Measurements from ENCODE around the gene CLEC10A. TPM values are rescaled to one million over a fixed set of nuclear protein-coding genes. Genes with fewer than 3 reads are reported as not detected.

CLEC10A gene
- total RNA-seq, 2 donors from 2014 or later: 0.40 to 7.1 TPM

GRCh38 chr17:7034955-7035590 lies 45.0 kb downstream of the CLEC10A start:
- no peaks in the 10 kb centered on the region for H3K9me3 ChIP-seq (ENCODE audit: control insufficient read depth, low read length, poor library complexity, severe bottlenecking)
- ATAC-seq (peak; percentile 49), DNase-seq (peak in 1 of 3 donors; percentile 21)
- H3K36me3 Mint-ChIP-seq (ENCODE audit: low read depth): no peaks in the 10 kb centered on the region
- peak overlapping the region; percentile 92 for H3K4me3 Mint-ChIP-seq
- no peaks in the 10 kb centered on the region for H3K27me3 Mint-ChIP-seq
- peaks cover 51% of the 10 kb centered on the region for H3K4me1 Mint-ChIP-seq
- peak overlapping the region; percentile 98 for H3K27ac Mint-ChIP-seq

GRCh38 chr17:7029659-7030058 lies 50.4 kb downstream of the CLEC10A start:
- Mint-ChIP-seq H3K27me3 (no peaks in the 10 kb centered on the region), H3K27ac (peak overlapping the region; percentile 70), H3K36me3 (ENCODE audit: low read depth) (no peaks in the 10 kb centered on the region), H3K4me3 (peak overlapping the region; percentile 72), H3K4me1 (peaks cover 35% of the 10 kb centered on the region)
- no peak for DNase-seq
- ATAC-seq: peak; percentile 80
- H3K9me3 ChIP-seq (ENCODE audit: control insufficient read depth, low read length, poor library complexity, severe bottlenecking): no peaks in the 10 kb centered on the region

DNA sequence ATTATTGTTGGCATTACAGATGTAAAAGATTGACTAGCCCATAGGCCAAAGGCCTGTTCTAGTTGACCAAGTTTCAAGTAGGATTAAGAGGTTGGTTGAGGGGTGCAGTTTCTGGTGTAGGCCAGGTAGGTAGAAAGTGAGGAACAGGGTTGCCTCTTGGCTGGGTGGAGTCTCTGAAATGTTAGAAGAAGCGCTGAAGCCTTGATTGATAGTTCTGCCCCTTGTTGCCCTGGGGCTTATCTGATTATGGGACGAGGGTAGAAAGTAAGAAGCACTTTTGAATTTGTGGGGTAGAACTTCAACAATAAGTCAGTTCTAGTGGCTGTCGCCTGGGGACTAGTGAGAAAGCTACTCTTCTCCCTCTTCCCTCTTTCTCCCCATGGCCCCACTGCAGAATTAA lies 51.0 kb downstream of the CLEC10A start:
- Mint-ChIP-seq H3K27me3 (no peaks in the 10 kb centered on the region), H3K4me3 (peak overlapping the region; percentile 72), H3K36me3 (ENCODE audit: low read depth) (no peaks in the 10 kb centered on the region), H3K4me1 (peaks cover 31% of the 10 kb centered on the region), H3K27ac (peak overlapping the region; percentile 70)
- ATAC-seq (no peak), DNase-seq (no peak)
- H3K9me3 ChIP-seq (ENCODE audit: control insufficient read depth, low read length, poor library complexity, severe bottlenecking): no peaks in the 10 kb centered on the region

DNA sequence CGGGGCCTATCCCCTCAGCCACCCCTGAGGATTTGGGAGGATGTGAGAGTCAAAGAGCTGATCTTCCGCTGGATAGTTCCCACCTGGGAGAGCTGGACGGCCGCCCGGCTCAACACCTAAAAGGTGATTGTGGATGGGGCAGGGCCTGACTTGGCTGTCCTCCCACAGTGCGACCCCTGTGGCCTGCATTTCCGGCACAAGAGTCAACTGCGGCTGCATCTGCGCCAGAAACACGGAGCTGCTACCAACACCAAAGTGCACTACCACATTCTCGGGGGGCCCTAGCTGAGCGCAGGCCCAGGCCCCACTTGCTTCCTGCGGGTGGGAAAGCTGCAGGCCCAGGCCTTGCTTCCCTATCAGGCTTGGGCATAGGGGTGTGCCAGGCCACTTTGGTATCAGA lies 52.7 kb downstream of the CLEC10A start:
- Mint-ChIP-seq H3K4me1 (peaks cover 37% of the 10 kb centered on the region), H3K27ac (no peak overlapping the region)
- no peak for DNase-seq

GRCh38 chr17:7026471-7027115 lies 53.5 kb downstream of the CLEC10A start:
- H3K9me3 ChIP-seq (ENCODE audit: control insufficient read depth, low read length, poor library complexity, severe bottlenecking): no peaks in the 10 kb centered on the region
- H3K27ac Mint-ChIP-seq: no peak overlapping the region
- DNase-seq: no peak
- no peak overlapping the region for H3K4me3 Mint-ChIP-seq
- peaks cover 38% of the 10 kb centered on the region for H3K4me1 Mint-ChIP-seq
- no peaks in the 10 kb centered on the region for H3K27me3 Mint-ChIP-seq
- no peaks in the 10 kb centered on the region for H3K36me3 Mint-ChIP-seq (ENCODE audit: low read depth)
- ATAC-seq: no peak

More for the DNA sequence above, 52.7 kb downstream of the CLEC10A start:
- Mint-ChIP-seq H3K27me3 (no peaks in the 10 kb centered on the region), H3K4me3 (no peak overlapping the region), H3K36me3 (ENCODE audit: low read depth) (no peaks in the 10 kb centered on the region)
- H3K9me3 ChIP-seq (ENCODE audit: control insufficient read depth, low read length, poor library complexity, severe bottlenecking): no peaks in the 10 kb centered on the region
- ATAC-seq: no peak

DNA sequence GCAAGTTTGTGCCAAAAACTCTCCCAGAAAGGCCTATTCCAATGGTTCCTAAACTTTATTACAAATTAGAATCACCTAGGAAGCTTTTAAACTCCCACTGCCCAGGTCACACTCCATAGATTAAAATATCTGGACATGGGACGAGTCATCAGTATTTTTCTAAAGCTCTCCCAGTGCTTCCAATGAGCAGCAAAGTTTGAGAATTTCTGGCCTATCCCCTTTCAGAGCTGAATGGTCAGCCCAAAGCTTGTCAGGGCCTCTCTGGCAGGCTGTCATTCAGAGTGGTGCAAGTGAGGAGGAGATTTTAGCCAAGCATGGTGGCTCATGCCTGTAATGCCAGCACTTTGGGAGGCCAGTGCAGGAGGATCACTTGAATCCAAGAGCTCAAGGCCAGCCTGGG lies 54.8 kb downstream of the CLEC10A start:
- ATAC-seq (no peak), DNase-seq (no peak)
- Mint-ChIP-seq H3K27me3 (no peaks in the 10 kb centered on the region), H3K36me3 (ENCODE audit: low read depth) (no peaks in the 10 kb centered on the region), H3K4me1 (peaks cover 41% of the 10 kb centered on the region), H3K27ac (peak overlapping the region; percentile 24), H3K4me3 (no peak overlapping the region)
- H3K9me3 ChIP-seq (ENCODE audit: control insufficient read depth, low read length, poor library complexity, severe bottlenecking): no peaks in the 10 kb centered on the region

Other genes starting within 250 kb of the CLEC10A start
- gene TEKT1, start 248.5 kb downstream of the CLEC10A start, total RNA-seq: under 1 TPM in 1 of 2 donors, not detected in 1; 0.37 TPM
- 10 to 100 TPM in 1 of 2 donors, 1 to 10 TPM in 1; 1.2 to 32.0 TPM for gene ALOX12, start 84.2 kb downstream of the CLEC10A start, total RNA-seq
- 100 to 1,000 TPM; 141 to 150 TPM for gene RNASEK, start 67.6 kb downstream of the CLEC10A start, total RNA-seq
- under 1 TPM in 1 of 2 donors, not detected in 1; 0.17 TPM for gene BCL6B, start 57.2 kb downstream of the CLEC10A start, total RNA-seq
- gene SLC16A13, start 44.2 kb downstream of the CLEC10A start, total RNA-seq: 1 to 10 TPM; 3.3 to 4.6 TPM
- gene SLC16A11, start 36.2 kb downstream of the CLEC10A start, total RNA-seq: under 1 TPM in 1 of 2 donors, not detected in 1; 0.40 TPM
- gene ASGR2, start 34.6 kb upstream of the CLEC10A start, total RNA-seq: under 1 TPM; 0.67 to 0.78 TPM
- gene ASGR1, start 99.1 kb upstream of the CLEC10A start, total RNA-seq: under 1 TPM; 0.42 to 0.92 TPM
- 10 to 100 TPM in 1 of 2 donors, 1 to 10 TPM in 1; 9.8 to 16.1 TPM for gene DLG4, start 139.6 kb upstream of the CLEC10A start, total RNA-seq
- 100 to 1,000 TPM; 268 to 279 TPM for gene ACADVL, start 139.7 kb upstream of the CLEC10A start, total RNA-seq
- 10 to 100 TPM; 37.0 to 46.9 TPM for gene DVL2, start 154.3 kb upstream of the CLEC10A start, total RNA-seq
- 10 to 100 TPM; 19.2 to 23.2 TPM for gene PHF23, start 159.2 kb upstream of the CLEC10A start, total RNA-seq
- gene GABARAP, start 162.2 kb upstream of the CLEC10A start, total RNA-seq: 100 to 1,000 TPM; 212 to 247 TPM
- gene CTDNEP1, start 171.5 kb upstream of the CLEC10A start, total RNA-seq: 100 to 1,000 TPM; 112 to 115 TPM
- gene ELP5, start 172.0 kb upstream of the CLEC10A start, total RNA-seq: 10 to 100 TPM; 43.0 to 51.0 TPM
- 1 to 10 TPM in 1 of 2 donors, under 1 TPM in 1; 0.78 to 1.2 TPM for gene CLDN7, start 182.2 kb upstream of the CLEC10A start, total RNA-seq
- not detected for gene SLC2A4, start 201.5 kb upstream of the CLEC10A start, total RNA-seq
- not detected for gene YBX2, start 214.4 kb upstream of the CLEC10A start, total RNA-seq
- gene EIF5A, start 227.4 kb upstream of the CLEC10A start, total RNA-seq: 100 to 1,000 TPM; 496 to 601 TPM
- 100 to 1,000 TPM in 1 of 2 donors, 10 to 100 TPM in 1; 96.5 to 104 TPM for gene GPS2, start 235.1 kb upstream of the CLEC10A start, total RNA-seq
- 10 to 100 TPM; 29.9 to 43.8 TPM for gene NEURL4, start 249.1 kb upstream of the CLEC10A start, total RNA-seq

All from T-helper 17 cell (primary cell).